ENCODE results near the gene TPRA1. TPM values are rescaled to one million over a fixed set of nuclear protein-coding genes. Genes with fewer than 3 reads are reported as not detected.

The TPRA1 gene
- polyA plus RNA-seq, 3 donors = 20.2 to 29.4 (median 23.4) TPM

GRCh38 chr3:127535106-127535785 lies 55.3 kb downstream of the TPRA1 start:
- H3K9me3 ChIP-seq (replicated peaks in 1 of 2; ENCODE audit: control insufficient read depth in 1 of 2, insufficient read depth in 1 of 2, low read length in 2 of 2) = no peaks in the 10 kb centered on the region
- 85% methylated on average over 5 of the region's 12 CpGs for WGBS (ENCODE audit: insufficient coverage)
- no peak overlapping the region for H3K9ac ChIP-seq (ENCODE audit: insufficient read depth, low read length, poor library complexity, severe bottlenecking)
- H3K4me3 Mint-ChIP-seq = no peak overlapping the region
- H3K4me3 ChIP-seq (replicated peaks in 1 of 3; ENCODE audit: low read depth in 2 of 3, low read length in 3 of 3) = no peak overlapping the region
- no peaks in the 10 kb centered on the region for H4K20me1 ChIP-seq (ENCODE audit: insufficient read depth, low read length)
- H3K9me3 Mint-ChIP-seq = no peaks in the 10 kb centered on the region
- no peak overlapping the region for H3K27ac Mint-ChIP-seq
- peaks cover 10 to 15% (median 14%) of the 10 kb centered on the region in 3 donors for H3K27me3 Mint-ChIP-seq (ENCODE audit: low read depth in 3 of 3)
- no peak for DNase-seq
- H3K4me1 ChIP-seq (ENCODE audit: control insufficient read depth in 1 of 2, insufficient read depth in 2 of 2, low read length in 2 of 2) = no peaks in the 10 kb centered on the region
- H3K4me1 Mint-ChIP-seq = peaks cover under 1% of the 10 kb centered on the region
- H3K36me3 Mint-ChIP-seq = no peaks in the 10 kb centered on the region
- TF ChIP-seq CTCF (IDR thresholded peaks at IDR 0.05) = no peak
- H3K36me3 ChIP-seq (replicated peaks in 1 of 2; ENCODE audit: control insufficient read depth in 1 of 2, insufficient read depth in 2 of 2, low read length in 2 of 2) = no peaks in the 10 kb centered on the region
- H3K79me2 ChIP-seq (ENCODE audit: insufficient read depth, low read length) = no peaks in the 10 kb centered on the region
- H3K4me2 ChIP-seq (replicated peaks; ENCODE audit: extremely low read depth, low read length, poor library complexity, severe bottlenecking) = no peak overlapping the region
- H2AFZ ChIP-seq (ENCODE audit: insufficient read depth, low read depth, low read length, poor library complexity, severe bottlenecking) = no peak overlapping the region
- H3K27me3 ChIP-seq (ENCODE audit: control insufficient read depth in 2 of 2, insufficient read depth in 2 of 2, low read length in 2 of 2) = no peaks in the 10 kb centered on the region
- H3K27ac ChIP-seq (ENCODE audit: low read depth in 1 of 2, low read length in 2 of 2) = no peak overlapping the region
- intact Hi-C loops (cut with micrococcal nuclease) = no loop called here

GRCh38 chr3:127534564-127534963 lies 56.0 kb downstream of the TPRA1 start:
- intact Hi-C loops (cut with micrococcal nuclease) = no loop called here
- TF ChIP-seq CTCF (IDR thresholded peaks at IDR 0.05) = no peak
- Mint-ChIP-seq H3K4me1 (peaks cover 7% of the 10 kb centered on the region), H3K4me3 (no peak overlapping the region), H3K9me3 (no peaks in the 10 kb centered on the region), H3K27ac (no peak overlapping the region), H3K27me3 (ENCODE audit: low read depth in 3 of 3) (peaks cover 10 to 15% (median 13%) of the 10 kb centered on the region in 3 donors), H3K36me3 (no peaks in the 10 kb centered on the region)
- no peaks in the 10 kb centered on the region for H3K4me1 ChIP-seq (ENCODE audit: control insufficient read depth in 1 of 2, insufficient read depth in 2 of 2, low read length in 2 of 2)
- H3K4me3 ChIP-seq (replicated peaks in 1 of 3; ENCODE audit: low read depth in 2 of 3, low read length in 3 of 3) = no peak overlapping the region
- no peaks in the 10 kb centered on the region for H3K36me3 ChIP-seq (replicated peaks in 1 of 2; ENCODE audit: control insufficient read depth in 1 of 2, insufficient read depth in 2 of 2, low read length in 2 of 2)
- H3K79me2 ChIP-seq (ENCODE audit: insufficient read depth, low read length) = no peaks in the 10 kb centered on the region
- no peaks in the 10 kb centered on the region for H3K9me3 ChIP-seq (replicated peaks in 1 of 2; ENCODE audit: control insufficient read depth in 1 of 2, insufficient read depth in 1 of 2, low read length in 2 of 2)
- no peak overlapping the region for H3K27ac ChIP-seq (ENCODE audit: low read depth in 1 of 2, low read length in 2 of 2)
- 91% methylated on average over 11 of the region's 11 CpGs for WGBS (ENCODE audit: insufficient coverage)
- no peaks in the 10 kb centered on the region for H4K20me1 ChIP-seq (ENCODE audit: insufficient read depth, low read length)
- no peaks in the 10 kb centered on the region for H3K27me3 ChIP-seq (ENCODE audit: control insufficient read depth in 2 of 2, insufficient read depth in 2 of 2, low read length in 2 of 2)
- no peak overlapping the region for H2AFZ ChIP-seq (ENCODE audit: insufficient read depth, low read depth, low read length, poor library complexity, severe bottlenecking)
- DNase-seq = no peak
- H3K4me2 ChIP-seq (replicated peaks; ENCODE audit: extremely low read depth, low read length, poor library complexity, severe bottlenecking) = no peak overlapping the region
- H3K9ac ChIP-seq (ENCODE audit: insufficient read depth, low read length, poor library complexity, severe bottlenecking) = no peak overlapping the region
